GM12874 (cell line): Measurements from ENCODE around the gene FTO.

Source experiments
- CTCF ChIP-seq: IDR thresholded peaks from 2 replicates; pipeline ENCODE4 v1.5.1; 2011; ENCODE audit warnings: low read depth, mild to moderate bottlenecking, control low read depth, low read length, moderate library complexity; ENCODE audit not compliant: insufficient read depth

The FTO gene

GRCh38 chr16:54112451-54113206, 408.7 kb downstream of the FTO start:
- TF ChIP-seq CTCF = no peak

GRCh38 chr16:54115558-54115957, 411.6 kb downstream of the FTO start:
- TF ChIP-seq CTCF = no peak

- TF ChIP-seq CTCF = no peak
These were observed 412.2 kb downstream of the FTO start for GRCh38 chr16:54116124-54116655.

- no peak for TF ChIP-seq CTCF
These were observed 414.9 kb downstream of the FTO start for GRCh38 chr16:54118846-54119245.

- TF ChIP-seq CTCF = no peak
These were observed 417.0 kb downstream of the FTO start for GRCh38 chr16:54120846-54121480.

GRCh38 chr16:54121539-54122295, 417.8 kb downstream of the FTO start:
- no peak for TF ChIP-seq CTCF

GRCh38 chr16:54123766-54124165, 419.8 kb downstream of the FTO start:
- TF ChIP-seq CTCF = no peak
